ENCODE results near the gene ORC2.

- TF ChIP-seq JUND (IDR thresholded peaks at IDR 0.05; ENCODE audit: low read depth, low read length) (no peak), CTCF (IDR thresholded peaks at IDR 0.05 in 2 of 3, conservative IDR thresholded peaks at IDR 0.05 in 1 of 3; ENCODE audit: control insufficient read depth in 2 of 3, extremely low read depth in 1 of 3, insufficient read depth in 1 of 3, low read depth in 3 of 3, low read length in 3 of 3) (no peak), WRNIP1 (IDR thresholded peaks at IDR 0.05; ENCODE audit: borderline replicate concordance, low read depth, low read length) (no peak), BCL11A (IDR thresholded peaks at IDR 0.05; ENCODE audit: low read depth, low read length) (no peak), EZH2 (IDR thresholded peaks at IDR 0.05; ENCODE audit: borderline replicate concordance, control insufficient read depth, low read depth, low read length) (no peak), FOXK2 (IDR thresholded peaks at IDR 0.05) (no peak), NRF1 (conservative IDR thresholded peaks at IDR 0.05; ENCODE audit: low read depth, low read length) (no peak), POLR2AphosphoS5 (IDR thresholded peaks at IDR 0.05; ENCODE audit: low read length) (no peak)
These were observed 85.1 kb downstream of the ORC2 start for GRCh38 chr2:200878289-200878880.

Measured in GM12878 (cell line).